ENCODE data around the gene CAT. TPM values are rescaled to one million over a fixed set of nuclear protein-coding genes. Genes with fewer than 3 reads are reported as not detected.

CAT gene
- polyA plus RNA-seq, 1 of the 3 experiments (the other 2 are of a cell fraction): 26.6 TPM

- no peaks in the 10 kb centered on the region for H4K20me1 ChIP-seq (ENCODE audit: insufficient read depth)
- H3K4me1 ChIP-seq (ENCODE audit: control insufficient read depth in 1 of 2, insufficient read depth in 2 of 2, low read depth in 1 of 2, low read length in 1 of 2): no peaks in the 10 kb centered on the region
- H3K4me3 ChIP-seq (ENCODE audit: low read depth in 2 of 2, low read length in 1 of 2): no peak overlapping the region
- H3K9ac ChIP-seq: no peak overlapping the region
- no peaks in the 10 kb centered on the region for H3K79me2 ChIP-seq (ENCODE audit: insufficient read depth)
- no peaks in the 10 kb centered on the region for H3K36me3 ChIP-seq (replicated peaks in 1 of 2; ENCODE audit: control insufficient read depth in 1 of 2, insufficient read depth in 2 of 2, low read length in 1 of 2)
- H3K27ac ChIP-seq (ENCODE audit: low read depth in 2 of 2, low read length in 1 of 2): no peak overlapping the region
- ChIA-PET POLR2A (no interaction called here), CTCF (interaction anchor here (1.0 to 1.4 kb wide), 5 partner anchors 11 to 229 kb away, joined by 3 to 4 read pairs (median 3); no protein-coding TSS in a partner anchor)
- no peak overlapping the region for H3K4me2 ChIP-seq
- no peaks in the 10 kb centered on the region for H3K9me2 ChIP-seq
- no peaks in the 10 kb centered on the region for H3K9me3 ChIP-seq
- TF ChIP-seq MXI1 (IDR thresholded peaks at IDR 0.05; ENCODE audit: low read depth, low read length): no peak
- TF ChIP-seq RFX5 (IDR thresholded peaks at IDR 0.05; ENCODE audit: low read length): no peak
- no peak for TF ChIP-seq NRF1 (IDR thresholded peaks at IDR 0.05; ENCODE audit: low read depth, low read length)
- no peak for TF ChIP-seq REST (IDR thresholded peaks at IDR 0.05; ENCODE audit: low read depth, low read length)
- no peak for TF ChIP-seq RXRA (IDR thresholded peaks at IDR 0.05; ENCODE audit: borderline replicate concordance, low read depth)
- TF ChIP-seq MAX (IDR thresholded peaks at IDR 0.05; ENCODE audit: low read depth): no peak
- no peak for TF ChIP-seq EZH2phosphoT487 (IDR thresholded peaks at IDR 0.05; ENCODE audit: borderline replicate concordance, low read depth)
- no peak for TF ChIP-seq TEAD4 (IDR thresholded peaks at IDR 0.05; ENCODE audit: borderline replicate concordance, insufficient read depth)
- no peak for TF ChIP-seq YY1 (IDR thresholded peaks at IDR 0.05; ENCODE audit: low read depth)
- TF ChIP-seq EP300 (IDR thresholded peaks at IDR 0.05; ENCODE audit: borderline replicate concordance in 1 of 2, low read depth in 1 of 2, low read length in 1 of 2): no peak
- TF ChIP-seq RCOR1 (IDR thresholded peaks at IDR 0.05; ENCODE audit: low read length): no peak
- TF ChIP-seq GATA2 (CRISPR knock-in tag; IDR thresholded peaks at IDR 0.05): no peak
- no peak for TF ChIP-seq RAD21 (IDR thresholded peaks at IDR 0.05; ENCODE audit: low read length)
- no peak for TF ChIP-seq IRF3 (IDR thresholded peaks at IDR 0.05; ENCODE audit: low read depth, low read length)
- H3K27me3 ChIP-seq (ENCODE audit: insufficient read depth): no peaks in the 10 kb centered on the region
- WGBS (ENCODE audit: low lambda C conversion rate): 51% methylated on average over 4 of the region's 4 CpGs
- no peaks in the 10 kb centered on the region for H3F3A ChIP-seq (replicated peaks; ENCODE audit: insufficient read depth)
- DNase-seq: no peak
- no peak overlapping the region for H2AFZ ChIP-seq (ENCODE audit: low read depth)
These were observed 35.3 kb upstream of the CAT start for GRCh38 chr11:34403431-34403830.
